Upper lobe of left lung (tissue), 4 donors: ENCODE measurements around the gene SFTA2.

ENCODE experiments used
- POLR2A ChIP-seq, 4 donors: fragments of 450-650 bp; IDR thresholded peaks; one replicate each; pipeline ENCODE4 v1.5.1; 2016 to 2017; ENCODE audit warnings: antibody characterized with exemption in 4 of 4, mild to moderate bottlenecking in 2 of 4
- TF ChIP-seq, protein P1 (sequence below), 6 experiments: fragments of 450-650 bp in 4 of 6; fragments of 200-600 bp in 2 of 6; sonication (generic) in 2 of 6; IDR thresholded peaks; one replicate each; pipeline ENCODE4 v1.5.1; 2016 to 2019; ENCODE audit warnings: antibody characterized with exemption in 6 of 6

GRCh38 chr6:30918670-30919069 is 13.3 kb downstream of the SFTA2 start:
- TF ChIP-seq, protein P1, sequence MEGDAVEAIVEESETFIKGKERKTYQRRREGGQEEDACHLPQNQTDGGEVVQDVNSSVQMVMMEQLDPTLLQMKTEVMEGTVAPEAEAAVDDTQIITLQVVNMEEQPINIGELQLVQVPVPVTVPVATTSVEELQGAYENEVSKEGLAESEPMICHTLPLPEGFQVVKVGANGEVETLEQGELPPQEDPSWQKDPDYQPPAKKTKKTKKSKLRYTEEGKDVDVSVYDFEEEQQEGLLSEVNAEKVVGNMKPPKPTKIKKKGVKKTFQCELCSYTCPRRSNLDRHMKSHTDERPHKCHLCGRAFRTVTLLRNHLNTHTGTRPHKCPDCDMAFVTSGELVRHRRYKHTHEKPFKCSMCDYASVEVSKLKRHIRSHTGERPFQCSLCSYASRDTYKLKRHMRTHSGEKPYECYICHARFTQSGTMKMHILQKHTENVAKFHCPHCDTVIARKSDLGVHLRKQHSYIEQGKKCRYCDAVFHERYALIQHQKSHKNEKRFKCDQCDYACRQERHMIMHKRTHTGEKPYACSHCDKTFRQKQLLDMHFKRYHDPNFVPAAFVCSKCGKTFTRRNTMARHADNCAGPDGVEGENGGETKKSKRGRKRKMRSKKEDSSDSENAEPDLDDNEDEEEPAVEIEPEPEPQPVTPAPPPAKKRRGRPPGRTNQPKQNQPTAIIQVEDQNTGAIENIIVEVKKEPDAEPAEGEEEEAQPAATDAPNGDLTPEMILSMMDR (IDR thresholded peaks at IDR 0.05): no peak
- TF ChIP-seq POLR2A (IDR thresholded peaks at IDR 0.05): no peak
